ENCODE data around the gene APBB2. TPM values are rescaled to one million over a fixed set of nuclear protein-coding genes. Genes with fewer than 3 reads are reported as not detected.

Gene APBB2
- total RNA-seq, 1 experiment from 2014 or later = 80.7 TPM

DNA sequence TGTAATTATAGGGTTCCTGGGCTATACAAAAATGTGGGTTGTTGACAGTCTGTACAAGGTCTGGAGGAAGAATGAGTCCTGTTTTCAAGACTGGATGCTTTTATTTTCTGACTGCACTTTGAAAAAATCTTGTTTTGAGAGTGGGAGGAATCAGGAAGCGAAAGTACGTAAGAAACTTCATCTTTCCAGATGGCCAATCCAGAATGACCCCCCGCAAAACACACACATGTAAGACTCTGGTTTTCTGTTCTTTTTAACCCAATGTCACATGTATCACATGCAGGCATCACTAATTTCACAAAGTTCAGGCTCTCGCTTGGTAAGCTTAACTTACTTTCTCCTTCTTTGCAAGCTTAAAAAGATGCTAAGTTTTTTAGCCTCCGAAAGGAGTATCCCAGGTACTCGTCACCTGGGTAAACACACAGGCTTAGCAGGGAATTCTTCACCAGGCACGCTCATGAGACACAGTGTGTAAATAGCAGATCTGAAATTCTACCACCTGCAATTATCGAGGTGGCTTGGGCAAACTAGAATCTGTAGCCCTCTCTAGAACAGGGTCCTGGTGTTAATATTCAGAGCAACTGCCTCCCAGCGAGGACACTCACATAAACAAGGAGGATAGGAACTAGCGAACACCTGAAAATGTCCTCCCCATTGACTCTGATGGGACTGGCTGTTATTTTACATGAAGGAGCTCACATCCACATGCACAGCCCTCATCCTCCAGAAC, 373.9 kb downstream of the APBB2 start:
- H3K36me3 Mint-ChIP-seq (ENCODE audit: insufficient read depth, unreplicated experiment) = peaks cover 25% of the 10 kb centered on the region
- intact Hi-C loops (cut with micrococcal nuclease; ENCODE audit: unreplicated experiment) = loop anchor here (10.0 kb wide), 1 partner anchor 106 kb away; no protein-coding TSS in a partner anchor
- POLR2A ChIA-PET = no interaction called here

DNA sequence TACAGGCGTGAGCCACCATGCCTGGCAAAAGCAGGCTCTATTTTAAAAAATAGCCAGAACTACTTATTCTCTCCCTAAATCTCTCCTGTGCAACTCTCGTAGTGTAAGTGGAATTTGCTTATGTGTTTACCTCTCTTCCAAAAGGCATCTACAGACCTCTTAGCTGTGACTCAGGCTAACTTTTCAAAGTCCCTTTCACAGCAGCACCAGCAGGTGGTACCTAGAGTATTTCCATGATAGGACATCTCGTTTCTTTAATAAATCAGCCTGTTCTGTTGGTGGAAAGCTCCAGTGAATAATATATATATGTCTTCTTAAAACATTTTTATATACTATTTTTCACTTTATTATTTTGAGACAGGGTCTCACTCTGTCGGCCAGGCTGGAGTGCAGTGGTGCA, 375.6 kb downstream of the APBB2 start:
- peaks cover 2% of the 10 kb centered on the region; the same call in 1 of the 2 replicates for H3K36me3 ChIP-seq (ENCODE audit: control insufficient read depth, insufficient read depth, low read length)
- H3K4me1 Mint-ChIP-seq (ENCODE audit: low read depth, unreplicated experiment) = no peaks in the 10 kb centered on the region
- no peak overlapping the region for H3K4me3 Mint-ChIP-seq (ENCODE audit: unreplicated experiment)
- TF ChIP-seq, protein P1, sequence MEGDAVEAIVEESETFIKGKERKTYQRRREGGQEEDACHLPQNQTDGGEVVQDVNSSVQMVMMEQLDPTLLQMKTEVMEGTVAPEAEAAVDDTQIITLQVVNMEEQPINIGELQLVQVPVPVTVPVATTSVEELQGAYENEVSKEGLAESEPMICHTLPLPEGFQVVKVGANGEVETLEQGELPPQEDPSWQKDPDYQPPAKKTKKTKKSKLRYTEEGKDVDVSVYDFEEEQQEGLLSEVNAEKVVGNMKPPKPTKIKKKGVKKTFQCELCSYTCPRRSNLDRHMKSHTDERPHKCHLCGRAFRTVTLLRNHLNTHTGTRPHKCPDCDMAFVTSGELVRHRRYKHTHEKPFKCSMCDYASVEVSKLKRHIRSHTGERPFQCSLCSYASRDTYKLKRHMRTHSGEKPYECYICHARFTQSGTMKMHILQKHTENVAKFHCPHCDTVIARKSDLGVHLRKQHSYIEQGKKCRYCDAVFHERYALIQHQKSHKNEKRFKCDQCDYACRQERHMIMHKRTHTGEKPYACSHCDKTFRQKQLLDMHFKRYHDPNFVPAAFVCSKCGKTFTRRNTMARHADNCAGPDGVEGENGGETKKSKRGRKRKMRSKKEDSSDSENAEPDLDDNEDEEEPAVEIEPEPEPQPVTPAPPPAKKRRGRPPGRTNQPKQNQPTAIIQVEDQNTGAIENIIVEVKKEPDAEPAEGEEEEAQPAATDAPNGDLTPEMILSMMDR (IDR thresholded peaks at IDR 0.05; ENCODE audit: insufficient read depth in 1 of 2, low read depth in 1 of 2, low read length in 1 of 2, severe bottlenecking in 1 of 2, unreplicated experiment in 1 of 2) = no peak
- peaks cover 38% of the 10 kb centered on the region for H3K36me3 Mint-ChIP-seq (ENCODE audit: insufficient read depth, unreplicated experiment)
- H3K4me3 ChIP-seq (ENCODE audit: low read depth, low read length) = no peak overlapping the region
- ChIA-PET POLR2A (no interaction called here), CTCF (interaction anchor here (0.6 to 0.7 kb wide), 2 partner anchors 115 to 516 kb away, joined by 3 read pairs; no protein-coding TSS in a partner anchor)
- no peaks in the 10 kb centered on the region for H3K4me1 ChIP-seq
- no peaks in the 10 kb centered on the region for H3K9me3 Mint-ChIP-seq (ENCODE audit: unreplicated experiment)
- H3K27me3 Mint-ChIP-seq (ENCODE audit: insufficient read depth, unreplicated experiment) = no peaks in the 10 kb centered on the region
- BruUV-seq (replicated peaks) = no TSS peak
- H3K9me3 ChIP-seq = no peaks in the 10 kb centered on the region
- DNase-seq = no peak
- no peak overlapping the region for H3K27ac Mint-ChIP-seq (ENCODE audit: unreplicated experiment)
- H3K27me3 ChIP-seq (replicated peaks; ENCODE audit: control insufficient read depth, insufficient read depth, low read length) = no peaks in the 10 kb centered on the region
- intact Hi-C loops (cut with micrococcal nuclease; ENCODE audit: unreplicated experiment) = no loop called here

More for the DNA sequence above, 373.9 kb downstream of the APBB2 start:
- Histone ChIP-seq H3K4me1 (no peaks in the 10 kb centered on the region), H3K27me3 (replicated peaks; ENCODE audit: control insufficient read depth, insufficient read depth, low read length) (no peaks in the 10 kb centered on the region), H3K9me3 (no peaks in the 10 kb centered on the region), H3K36me3 (ENCODE audit: control insufficient read depth, insufficient read depth, low read length) (peaks cover 4% of the 10 kb centered on the region), H3K4me3 (ENCODE audit: low read depth, low read length) (no peak overlapping the region)
- DNase-seq = no peak
- Mint-ChIP-seq H3K4me3 (ENCODE audit: unreplicated experiment) (no peak overlapping the region), H3K9me3 (ENCODE audit: unreplicated experiment) (no peaks in the 10 kb centered on the region), H3K27me3 (ENCODE audit: insufficient read depth, unreplicated experiment) (no peaks in the 10 kb centered on the region), H3K27ac (ENCODE audit: unreplicated experiment) (no peak overlapping the region), H3K4me1 (ENCODE audit: low read depth, unreplicated experiment) (no peaks in the 10 kb centered on the region)
- TF ChIP-seq, protein P1 (IDR thresholded peaks at IDR 0.05; ENCODE audit: insufficient read depth in 1 of 2, low read depth in 1 of 2, low read length in 1 of 2, severe bottlenecking in 1 of 2, unreplicated experiment in 1 of 2) = no peak
- no TSS peak for BruUV-seq (replicated peaks)
- CTCF ChIA-PET = interaction anchor here (0.5 to 2.4 kb wide), 5 partner anchors 23 to 374 kb away, joined by 3 to 9 read pairs (median 3); partner anchors contain the start of gene APBB2

DNA sequence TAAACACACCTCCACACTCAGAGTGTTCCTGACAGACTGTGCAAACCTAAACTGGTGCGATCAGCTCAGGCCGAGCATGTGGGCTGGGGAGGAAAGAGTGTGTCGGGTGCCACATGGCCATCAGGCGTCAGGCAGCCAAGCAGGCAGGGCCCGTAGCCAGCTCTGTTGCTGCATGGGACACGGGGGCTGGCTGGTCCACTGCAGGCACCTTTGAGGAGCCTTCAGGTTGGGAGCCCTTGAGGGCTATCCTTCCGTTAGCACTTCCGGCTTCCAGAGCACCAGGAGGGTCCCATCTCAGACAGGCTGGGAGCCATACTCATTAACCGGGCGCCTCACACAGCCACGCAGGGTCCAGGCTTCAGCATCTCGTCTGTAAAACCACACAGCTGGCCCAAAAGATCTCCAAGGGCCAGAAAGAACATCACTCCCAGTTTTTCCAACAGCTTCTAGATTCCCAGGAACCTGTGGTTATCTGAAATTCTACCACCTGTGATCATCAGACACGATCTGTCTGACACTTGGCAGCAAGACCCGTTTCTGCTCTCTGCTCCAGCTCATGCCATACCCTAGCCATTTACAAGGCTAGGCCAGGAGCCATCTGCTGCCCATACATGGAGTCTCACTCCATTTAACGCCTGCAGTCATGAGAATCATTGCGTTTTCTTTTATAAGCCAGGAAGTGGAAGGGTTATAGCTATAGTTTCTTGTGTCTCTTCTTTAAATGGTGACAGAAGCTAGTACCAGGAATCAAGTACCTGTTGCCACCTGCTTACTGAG, 377.1 kb downstream of the APBB2 start:
- no peaks in the 10 kb centered on the region for H3K9me3 Mint-ChIP-seq (ENCODE audit: unreplicated experiment)
- intact Hi-C loops (cut with micrococcal nuclease; ENCODE audit: unreplicated experiment) = no loop called here
- Histone ChIP-seq H3K4me3 (ENCODE audit: low read depth, low read length) (no peak overlapping the region), H3K4me1 (no peaks in the 10 kb centered on the region), H3K36me3 (ENCODE audit: control insufficient read depth, insufficient read depth, low read length) (peaks cover 2% of the 10 kb centered on the region; the same call in 1 of the 2 replicates), H3K27me3 (replicated peaks; ENCODE audit: control insufficient read depth, insufficient read depth, low read length) (no peaks in the 10 kb centered on the region), H3K9me3 (no peaks in the 10 kb centered on the region)
- no TSS peak for BruUV-seq (replicated peaks)
- peaks cover 43% of the 10 kb centered on the region for H3K36me3 Mint-ChIP-seq (ENCODE audit: insufficient read depth, unreplicated experiment)
- no peaks in the 10 kb centered on the region for H3K27me3 Mint-ChIP-seq (ENCODE audit: insufficient read depth, unreplicated experiment)
- H3K4me3 Mint-ChIP-seq (ENCODE audit: unreplicated experiment) = no peak overlapping the region
- POLR2A ChIA-PET = no interaction called here
- peaks cover 4% of the 10 kb centered on the region for H3K4me1 Mint-ChIP-seq (ENCODE audit: low read depth, unreplicated experiment)
- no peak overlapping the region for H3K27ac Mint-ChIP-seq (ENCODE audit: unreplicated experiment)
- CTCF ChIA-PET = no interaction called here
- DNase-seq = no peak
- TF ChIP-seq, protein P1 (IDR thresholded peaks at IDR 0.05; ENCODE audit: insufficient read depth in 1 of 2, low read depth in 1 of 2, low read length in 1 of 2, severe bottlenecking in 1 of 2, unreplicated experiment in 1 of 2) = no peak

Data from Caco-2 (cell line).